ENCODE measurements around the gene CT55. TPM values are rescaled to one million over a fixed set of nuclear protein-coding genes. Genes with fewer than 3 reads are reported as not detected.
"Not testable (repeated sequence)": the region's sequence is repeated elsewhere in the genome, so short reads cannot be mapped to it uniquely, and the experiment has no call there.

The CT55 gene
- total RNA-seq, 1 experiment from 2014 or later = not detected

DNA sequence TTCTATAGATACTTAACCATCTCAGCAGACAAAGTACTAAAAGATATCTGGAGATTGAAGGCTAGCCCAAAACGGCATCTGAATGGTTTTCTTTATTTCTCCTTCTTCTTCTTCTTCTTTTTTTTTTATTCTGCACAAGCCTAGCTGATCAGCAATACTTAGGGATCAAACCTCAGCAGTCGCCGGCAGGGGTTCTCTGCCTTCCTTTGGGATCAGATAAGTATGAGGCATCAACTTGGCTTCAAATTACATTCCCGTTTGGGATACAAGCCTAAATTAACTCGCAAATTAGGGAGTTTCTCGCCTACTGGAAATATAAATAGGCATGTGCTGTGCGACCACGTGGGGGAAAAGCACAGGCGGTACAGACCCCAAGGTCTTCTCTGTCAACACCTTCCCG is 730 bp downstream of the CT55 start:
- no peak overlapping the region for H3K9ac ChIP-seq (ENCODE audit: extremely low read depth, insufficient read length, low read length)
- H3K79me1 ChIP-seq (ENCODE audit: insufficient read depth, low read depth, low read length, poor library complexity, severe bottlenecking) = no peaks in the 10 kb centered on the region
- no peak overlapping the region for H2AK5ac ChIP-seq (ENCODE audit: insufficient read length, low read length)
- no peak overlapping the region for H2BK5ac ChIP-seq (ENCODE audit: insufficient read length, low read length)
- H2AFZ ChIP-seq (ENCODE audit: low read length) = no peak overlapping the region
- no peak overlapping the region for H2BK120ac ChIP-seq (ENCODE audit: low read depth, low read length, poor library complexity, severe bottlenecking)
- Mint-ChIP-seq H3K4me1 (peaks cover 4 to 5% of the 10 kb centered on the region in 2 experiments), H3K27me3 (ENCODE audit: low read depth) (peaks cover 2% of the 10 kb centered on the region; the same call in 1 of the 2 replicates), H3K27ac (no peak overlapping the region), H3K9me3 (peaks cover 54 to 60% of the 10 kb centered on the region in 2 experiments), H3K36me3 (ENCODE audit: insufficient read depth in 1 of 3, low read depth in 3 of 3) (peaks cover 0 to 9% (median 0%) of the 10 kb centered on the region in 3 experiments; a peak in 4 of 7 replicates), H3K4me3 (no peak overlapping the region)
- no peaks in the 10 kb centered on the region for H3K27me3 ChIP-seq (ENCODE audit: insufficient read depth, low read length)
- no peak overlapping the region for H2BK12ac ChIP-seq (ENCODE audit: insufficient read length, low read depth, low read length)
- peaks cover 37% of the 10 kb centered on the region for H3K9me3 ChIP-seq (ENCODE audit: control insufficient read depth, low read depth, low read length)
- H4K5ac ChIP-seq (ENCODE audit: insufficient read length, low read depth, low read length) = no peak overlapping the region
- H4K91ac ChIP-seq (ENCODE audit: insufficient read length, low read depth, low read length) = no peak overlapping the region
- H3K23me2 ChIP-seq (ENCODE audit: insufficient read length, low read depth, low read length, poor library complexity, severe bottlenecking) = no peaks in the 10 kb centered on the region
- H2BK15ac ChIP-seq (ENCODE audit: low read depth, low read length) = no peak overlapping the region
- H3K14ac ChIP-seq (ENCODE audit: insufficient read depth, low read length) = no peak overlapping the region
- H3K4me2 ChIP-seq (ENCODE audit: insufficient read depth, insufficient read length, low read length) = no peak overlapping the region
- no CpG with 5 or more reads among the region's 10 CpGs for WGBS (ENCODE audit: extremely low coverage, insufficient read length, low lambda C conversion rate)
- no peak overlapping the region for H2BK20ac ChIP-seq (ENCODE audit: low read depth, low read length, poor library complexity, severe bottlenecking)
- no peak for TF ChIP-seq CTCF (conservative IDR thresholded peaks at IDR 0.05)
- no peak overlapping the region for H3K56ac ChIP-seq (ENCODE audit: insufficient read length, low read depth, low read length)
- H3K4me1 ChIP-seq (ENCODE audit: insufficient read depth, low read length) = no peaks in the 10 kb centered on the region
- H4K8ac ChIP-seq (replicated peaks; ENCODE audit: insufficient read length, low read depth, low read length) = no peak overlapping the region
- H3K18ac ChIP-seq (ENCODE audit: insufficient read length, low read depth, low read length) = no peak overlapping the region
- no peaks in the 10 kb centered on the region for H3K79me2 ChIP-seq (ENCODE audit: insufficient read depth, low read length)
- no peak overlapping the region for H3K4ac ChIP-seq (ENCODE audit: low read depth, low read length)
- no peak overlapping the region for H3K23ac ChIP-seq (ENCODE audit: insufficient read length, low read depth, low read length)
- no peak overlapping the region for H3T11ph ChIP-seq (ENCODE audit: low read length)
- DNase-seq = no peak
- H4K20me1 ChIP-seq (ENCODE audit: control insufficient read depth, insufficient read depth, insufficient read length) = no peaks in the 10 kb centered on the region
- H3K27ac ChIP-seq (ENCODE audit: insufficient read length, low read depth, low read length) = no peak overlapping the region

- H2AFZ ChIP-seq (ENCODE audit: low read length); H3K4me1 Mint-ChIP-seq; H3K4me3 Mint-ChIP-seq; H3K9ac ChIP-seq (ENCODE audit: extremely low read depth, insufficient read length, low read length); H3K79me2 ChIP-seq (ENCODE audit: insufficient read depth, low read length); H3K4me2 ChIP-seq (ENCODE audit: insufficient read depth, insufficient read length, low read length); H3K56ac ChIP-seq (ENCODE audit: insufficient read length, low read depth, low read length); H2BK20ac ChIP-seq (ENCODE audit: low read depth, low read length, poor library complexity, severe bottlenecking); H3K4me1 ChIP-seq (ENCODE audit: insufficient read depth, low read length); H3K14ac ChIP-seq (ENCODE audit: insufficient read depth, low read length); H4K20me1 ChIP-seq (ENCODE audit: control insufficient read depth, insufficient read depth, insufficient read length); H3K27ac Mint-ChIP-seq; H3K27me3 ChIP-seq (ENCODE audit: insufficient read depth, low read length); H3K18ac ChIP-seq (ENCODE audit: insufficient read length, low read depth, low read length); H2BK15ac ChIP-seq (ENCODE audit: low read depth, low read length); H3K23me2 ChIP-seq (ENCODE audit: insufficient read length, low read depth, low read length, poor library complexity, severe bottlenecking); H4K91ac ChIP-seq (ENCODE audit: insufficient read length, low read depth, low read length); H3T11ph ChIP-seq (ENCODE audit: low read length); DNase-seq; H4K8ac ChIP-seq (replicated peaks; ENCODE audit: insufficient read length, low read depth, low read length); H2AK5ac ChIP-seq (ENCODE audit: insufficient read length, low read length); H4K5ac ChIP-seq (ENCODE audit: insufficient read length, low read depth, low read length); H3K4ac ChIP-seq (ENCODE audit: low read depth, low read length); H2BK5ac ChIP-seq (ENCODE audit: insufficient read length, low read length); H3K27ac ChIP-seq (ENCODE audit: insufficient read length, low read depth, low read length); H3K36me3 Mint-ChIP-seq (ENCODE audit: insufficient read depth in 1 of 3, low read depth in 3 of 3); H3K79me1 ChIP-seq (ENCODE audit: insufficient read depth, low read depth, low read length, poor library complexity, severe bottlenecking); H2BK120ac ChIP-seq (ENCODE audit: low read depth, low read length, poor library complexity, severe bottlenecking); H3K27me3 Mint-ChIP-seq (ENCODE audit: low read depth); H3K23ac ChIP-seq (ENCODE audit: insufficient read length, low read depth, low read length); H2BK12ac ChIP-seq (ENCODE audit: insufficient read length, low read depth, low read length): not testable (repeated sequence)
- H3K9me3 ChIP-seq (ENCODE audit: control insufficient read depth, low read depth, low read length) = peaks cover 37% of the 10 kb centered on the region
- no CpG with 5 or more reads among the region's 3 CpGs for WGBS (ENCODE audit: extremely low coverage, insufficient read length, low lambda C conversion rate)
- peaks cover 49 to 55% of the 10 kb centered on the region in 2 experiments for H3K9me3 Mint-ChIP-seq
Observed at GRCh38 chrX:135169534-135169933, 1.7 kb downstream of the CT55 start.
